Left lung (tissue), 10 donors: ENCODE results near the gene RMDN2. TPM values are rescaled to one million over a fixed set of nuclear protein-coding genes. Genes with fewer than 3 reads are reported as not detected.
"Not testable (repeated sequence)": the region's sequence is repeated elsewhere in the genome, so short reads cannot be mapped to it uniquely, and the experiment has no call there.

Experiments
- ATAC-seq: fragments of 200-7000 bp; cut with Tn5 transposase; one replicate; pipeline ENCODE4 v1.9.1; 2020; ENCODE audit warnings: moderate library complexity
- DNase-seq, 4 donors: peaks; one replicate each; pipeline ENCODE4 v3.0.0-alpha.2; 2013 to 2020
- H3K27ac ChIP-seq, 2 donors: fragments of 200-600 bp; sonication (generic) in 1 of 2; one replicate each; pipeline versions ENCODE4 v1.5.0 to v1.8.0; 2020 to 2021
- H3K27me3 ChIP-seq, 2 donors: fragments of 200-600 bp; sonication (generic) in 1 of 2; one replicate each; pipeline versions ENCODE4 v1.5.0 to v1.8.0; 2020 to 2021
- H3K36me3 ChIP-seq, 2 donors: fragments of 200-600 bp; sonication (generic) in 1 of 2; one replicate each; pipeline versions ENCODE4 v1.5.0 to v1.8.0; 2020 to 2021
- H3K4me1 ChIP-seq, 2 donors: fragments of 200-600 bp; one replicate each; pipeline ENCODE4 v1.8.0; 2021
- H3K4me3 ChIP-seq, 2 donors: fragments of 200-600 bp; sonication (generic) in 1 of 2; one replicate each; pipeline versions ENCODE4 v1.5.0 to v1.8.0; 2020 to 2021; ENCODE audit warnings: mild to moderate bottlenecking in 1 of 2
- H3K9me3 ChIP-seq, 2 donors: fragments of 200-600 bp; sonication (generic) in 1 of 2; one replicate each; pipeline versions ENCODE4 v1.5.0 to v1.8.0; 2020 to 2021
- intact Hi-C, 2 donors: fragments of 100-400 bp; cut with DNase I; formaldehyde crosslinking; loops; one replicate each; pipeline versions ENCODE4 v1.11.2 to v1.14.2; 2022
- polyA plus RNA-seq, 6 donors: library from polyadenylated mRNA; unstranded; fragments of 120-200 nt; gene quantifications; one replicate each; pipeline ENCODE4 v1.2.1, GENCODE V29; 2013; ENCODE audit not compliant: insufficient read length in 6 of 6
- total RNA-seq, 2 donors: library from RNA; stranded (reverse); fragmentation: NEBNext Ultra II Directional; extraction: Animal tissue kit (Norgen Biotek cat#: 25700); gene quantifications; one replicate each; pipeline ENCODE4 v1.2.1, GENCODE V29; 2021
- TF ChIP-seq, protein P1 (sequence below), 2 donors: fragments of 200-600 bp; sonication (generic) in 1 of 2; IDR thresholded peaks; one replicate each; pipeline versions ENCODE4 v1.5.0 to v1.8.0; 2021; ENCODE audit warnings: antibody characterized with exemption in 2 of 2
- donor health status: DM: no; HTN: yes; CAD: no.
- donor health status: DM: no; HTN: no; CAD: no.

RMDN2 gene
- total and polyA plus RNA-seq, 8 donors: 14.2 to 21.7 (median 16.6) TPM

DNA sequence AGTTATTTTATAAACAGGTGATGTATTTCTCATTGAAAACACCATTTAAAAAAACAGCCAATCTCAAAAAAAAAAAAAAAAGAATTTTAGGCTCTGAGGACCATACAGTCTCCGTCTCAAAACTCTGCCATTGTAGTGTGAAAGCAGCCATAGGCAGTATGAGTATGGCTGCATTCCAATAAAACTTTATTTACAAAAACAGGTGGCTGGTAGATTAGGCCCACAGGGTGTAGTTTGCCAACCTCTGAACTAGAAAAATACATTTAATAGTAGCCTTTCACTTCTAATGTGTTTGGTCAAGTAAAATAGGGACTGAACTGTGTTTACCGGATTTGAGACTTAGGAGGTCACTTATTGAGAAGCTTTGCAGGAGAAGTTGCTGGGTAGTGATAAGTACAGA is 19.2 kb downstream of the RMDN2 start:
- no peak overlapping the region for H3K4me3 ChIP-seq
- DNase-seq (no peak), ATAC-seq (no peak)
- TF ChIP-seq, protein P1, sequence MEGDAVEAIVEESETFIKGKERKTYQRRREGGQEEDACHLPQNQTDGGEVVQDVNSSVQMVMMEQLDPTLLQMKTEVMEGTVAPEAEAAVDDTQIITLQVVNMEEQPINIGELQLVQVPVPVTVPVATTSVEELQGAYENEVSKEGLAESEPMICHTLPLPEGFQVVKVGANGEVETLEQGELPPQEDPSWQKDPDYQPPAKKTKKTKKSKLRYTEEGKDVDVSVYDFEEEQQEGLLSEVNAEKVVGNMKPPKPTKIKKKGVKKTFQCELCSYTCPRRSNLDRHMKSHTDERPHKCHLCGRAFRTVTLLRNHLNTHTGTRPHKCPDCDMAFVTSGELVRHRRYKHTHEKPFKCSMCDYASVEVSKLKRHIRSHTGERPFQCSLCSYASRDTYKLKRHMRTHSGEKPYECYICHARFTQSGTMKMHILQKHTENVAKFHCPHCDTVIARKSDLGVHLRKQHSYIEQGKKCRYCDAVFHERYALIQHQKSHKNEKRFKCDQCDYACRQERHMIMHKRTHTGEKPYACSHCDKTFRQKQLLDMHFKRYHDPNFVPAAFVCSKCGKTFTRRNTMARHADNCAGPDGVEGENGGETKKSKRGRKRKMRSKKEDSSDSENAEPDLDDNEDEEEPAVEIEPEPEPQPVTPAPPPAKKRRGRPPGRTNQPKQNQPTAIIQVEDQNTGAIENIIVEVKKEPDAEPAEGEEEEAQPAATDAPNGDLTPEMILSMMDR (IDR thresholded peaks at IDR 0.05): no peak
- H3K27me3 ChIP-seq: no peaks in the 10 kb centered on the region
- no peaks in the 10 kb centered on the region for H3K4me1 ChIP-seq
- no peaks in the 10 kb centered on the region for H3K36me3 ChIP-seq
- intact Hi-C loops: no loop called here
- H3K27ac ChIP-seq: no peak overlapping the region
- no peaks in the 10 kb centered on the region for H3K9me3 ChIP-seq

DNA sequence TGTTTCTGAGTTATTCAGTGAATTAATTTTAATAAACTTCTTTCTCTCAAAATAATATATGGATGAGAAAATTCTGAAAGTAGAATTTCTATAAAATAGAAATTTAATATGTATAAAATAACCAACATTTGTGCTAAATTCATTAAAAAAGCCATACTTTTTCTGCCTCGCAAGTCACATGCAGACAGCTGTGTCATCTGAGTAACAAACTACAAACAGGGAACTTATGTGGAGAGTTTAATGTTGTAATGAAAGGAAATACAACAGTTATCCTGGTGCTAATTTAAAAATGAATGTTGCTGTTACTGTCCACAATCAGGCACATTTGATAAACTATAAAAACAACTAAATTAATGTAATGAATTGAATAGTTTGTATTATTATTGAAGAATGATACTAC is 22.2 kb downstream of the RMDN2 start:
- ATAC-seq (no peak), DNase-seq (no peak)
- no peaks in the 10 kb centered on the region for H3K36me3 ChIP-seq
- intact Hi-C loops: no loop called here
- H3K4me1 ChIP-seq: no peaks in the 10 kb centered on the region
- no peaks in the 10 kb centered on the region for H3K27me3 ChIP-seq
- no peak overlapping the region for H3K4me3 ChIP-seq
- TF ChIP-seq, protein P1 (IDR thresholded peaks at IDR 0.05): no peak
- no peak overlapping the region for H3K27ac ChIP-seq
- no peaks in the 10 kb centered on the region for H3K9me3 ChIP-seq

DNA sequence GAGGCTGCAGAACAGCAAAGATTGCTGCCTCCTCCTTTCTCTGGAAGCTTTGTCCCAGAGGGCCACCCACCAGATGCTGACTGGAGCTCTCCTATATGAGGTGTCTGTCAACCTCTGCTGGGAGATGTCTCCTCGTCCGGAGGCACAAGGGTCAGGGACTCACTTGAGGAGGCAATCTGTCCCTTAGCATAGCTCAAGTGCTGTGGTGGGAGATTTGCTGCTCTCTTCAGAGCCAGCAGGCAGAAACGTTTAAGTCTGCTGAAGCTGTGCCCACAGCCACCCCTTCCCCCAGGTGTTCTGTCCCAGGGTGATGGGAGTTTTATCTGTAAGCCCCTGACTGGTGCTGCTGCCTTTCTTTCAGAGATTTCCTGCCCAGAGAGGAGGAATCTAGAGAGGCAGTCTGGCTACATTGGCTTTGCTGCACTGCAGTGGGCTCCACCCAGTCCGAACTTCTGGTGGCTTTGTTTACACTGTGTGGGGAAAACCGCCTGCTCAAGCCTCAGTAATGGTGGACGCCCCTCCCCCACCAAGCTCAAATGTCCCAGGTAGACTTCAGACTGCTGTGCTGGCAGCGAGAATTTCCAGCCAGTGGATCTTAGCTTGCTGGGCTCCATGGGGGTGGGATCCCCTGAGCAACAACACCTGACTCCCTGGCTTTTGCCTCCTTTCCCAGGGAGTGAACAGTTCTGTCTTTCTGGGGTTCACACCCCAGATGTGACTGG is 37.1 kb downstream of the RMDN2 start:
- H3K4me1 ChIP-seq, intact Hi-C loops, H3K4me3 ChIP-seq, H3K27ac ChIP-seq, H3K36me3 ChIP-seq, H3K27me3 ChIP-seq: not testable (repeated sequence)
- peaks cover 0 to 11% of the 10 kb centered on the region in 2 donors for H3K9me3 ChIP-seq
- ATAC-seq (peak; percentile 94), DNase-seq (peak in 2 of 4 donors; percentile 12 to 72)

DNA sequence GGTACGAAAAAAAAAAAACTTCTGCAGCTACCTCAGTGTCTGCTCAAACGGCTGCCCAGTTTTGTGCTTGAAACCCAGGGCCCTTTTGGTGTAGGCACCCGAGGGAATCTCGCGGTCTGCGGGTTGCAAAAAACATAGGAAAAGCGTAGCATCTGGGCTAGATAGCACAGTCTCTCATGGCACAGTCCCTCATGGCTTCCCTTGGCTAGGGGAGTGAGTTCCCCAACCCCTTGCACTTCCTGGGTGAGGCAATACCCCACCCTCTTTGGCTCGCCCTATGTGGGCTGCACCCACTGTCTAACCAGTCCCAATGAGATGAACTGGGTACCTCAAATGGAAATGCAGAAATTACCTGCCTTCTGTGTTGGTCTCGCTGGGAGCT is 37.6 kb downstream of the RMDN2 start:
- peak; percentile 19 for ATAC-seq
- H3K36me3 ChIP-seq, DNase-seq, H3K9me3 ChIP-seq, H3K4me1 ChIP-seq, intact Hi-C loops, H3K27me3 ChIP-seq, H3K4me3 ChIP-seq, H3K27ac ChIP-seq: not testable (repeated sequence)

DNA sequence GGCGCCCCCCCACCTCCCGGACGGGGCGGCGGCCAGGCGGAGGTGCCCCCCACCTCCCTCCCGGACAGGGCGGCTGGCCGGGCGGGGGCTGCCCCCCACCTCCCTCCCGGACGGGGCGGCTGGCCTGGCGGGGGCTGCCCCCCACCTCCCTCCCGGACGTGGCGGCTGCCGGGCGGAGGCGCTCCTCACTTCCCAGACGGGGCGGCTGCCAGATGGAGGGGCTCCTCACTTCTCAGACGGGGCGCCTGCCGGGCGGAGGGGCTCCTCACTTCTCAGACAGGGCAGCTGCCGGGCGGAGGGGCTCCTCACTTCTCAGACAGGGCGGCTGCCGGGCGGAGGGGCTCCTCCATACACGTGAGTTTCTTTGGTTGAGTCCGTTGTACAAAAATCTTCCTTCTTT is 38.8 kb downstream of the RMDN2 start:
- ATAC-seq, H3K9me3 ChIP-seq, intact Hi-C loops, H3K27me3 ChIP-seq, H3K4me1 ChIP-seq, H3K4me3 ChIP-seq, H3K36me3 ChIP-seq, H3K27ac ChIP-seq: not testable (repeated sequence)
- DNase-seq: peak in 1 of 4 donors; percentile 64

DNA sequence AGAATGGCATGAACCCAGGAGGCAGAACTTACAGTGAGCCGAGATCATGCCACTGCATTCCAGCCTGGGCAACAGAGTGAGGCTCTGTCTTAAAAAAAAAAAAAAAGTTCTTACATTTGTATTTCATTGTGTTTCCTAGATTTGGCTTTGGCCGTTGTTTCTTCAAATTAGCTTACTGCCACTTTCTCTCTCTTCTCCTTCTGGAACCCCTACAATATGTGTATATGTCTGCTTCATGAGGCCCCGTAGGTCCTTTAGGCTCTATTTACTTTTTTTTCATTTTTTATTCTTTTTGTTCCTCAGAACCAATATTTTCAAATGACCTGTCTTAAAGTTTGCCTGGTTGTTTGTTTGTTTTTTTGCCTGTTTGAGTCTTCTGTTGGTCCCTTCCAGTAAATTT is 41.2 kb downstream of the RMDN2 start:
- no peaks in the 10 kb centered on the region for H3K9me3 ChIP-seq

More for the DNA sequence above, 41.2 kb downstream of the RMDN2 start:
- no peaks in the 10 kb centered on the region for H3K4me1 ChIP-seq
- DNase-seq: no peak
- no peaks in the 10 kb centered on the region for H3K36me3 ChIP-seq
- H3K27me3 ChIP-seq: no peaks in the 10 kb centered on the region
- no peak for ATAC-seq
- no peak overlapping the region for H3K27ac ChIP-seq
- TF ChIP-seq, protein P1 (IDR thresholded peaks at IDR 0.05): no peak
- intact Hi-C loops: no loop called here
- H3K4me3 ChIP-seq: no peak overlapping the region
